AG04449 (cell line): ENCODE measurements around the gene KRT82.

Experiments used
- CTCF ChIA-PET: fragments of 350-600 bp; formaldehyde crosslinking; extraction: SDS; loops from one replicate; lab custom pipeline; 2021; ENCODE audit warnings: antibody characterized with exemption; lab: Yijun Ruan, JAX
- POLR2A ChIA-PET: fragments of 400-600, 350-600 bp; formaldehyde crosslinking; extraction: SDS; loops from one replicate; lab custom pipeline; 2020; ENCODE audit warnings: antibody characterized with exemption, inconsistent platforms; lab: Yijun Ruan, JAX
- DNase-seq: peaks from one replicate; pipeline ENCODE4 v3.0.0-alpha.2; 2010; ENCODE audit warnings: low read depth, low spot score
- H3K4me3 ChIP-seq: 2 replicates; pipeline ENCODE4 v1.5.1; 2011; ENCODE audit warnings: low read depth, mild to moderate bottlenecking, control low read depth, low read length
- TF ChIP-seq, protein P1 (sequence below): IDR thresholded peaks from one replicate; pipeline ENCODE4 v1.5.1; 2011; ENCODE audit warnings: mild to moderate bottlenecking, moderate library complexity, low read length, control low read depth, inconsistent platforms; ENCODE audit not compliant: insufficient read depth; ENCODE audit errors: missing control alignments

KRT82 gene

DNA sequence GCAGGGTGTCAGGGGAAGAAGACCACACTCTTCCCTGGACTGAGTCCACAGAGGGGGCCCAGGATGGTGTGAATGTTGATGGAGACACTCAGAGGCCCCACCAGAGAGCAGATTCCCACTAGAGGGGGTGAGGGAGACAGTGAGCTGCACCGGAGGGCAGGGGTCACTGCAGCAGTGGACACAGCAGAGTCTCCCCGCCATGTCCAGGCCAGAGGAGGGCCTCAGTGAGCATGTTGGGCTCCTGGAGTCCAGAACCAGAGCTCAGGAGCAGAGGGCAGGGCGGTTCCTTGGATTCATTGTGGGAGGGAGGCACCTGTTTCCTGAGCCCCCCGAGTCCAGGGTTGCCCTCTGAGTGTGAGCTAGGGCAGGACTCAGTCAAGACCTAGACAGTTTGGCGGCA is 1.8 kb upstream of the KRT82 start:
- ChIA-PET CTCF (no interaction called here), POLR2A (no interaction called here)
- DNase-seq = no peak
- TF ChIP-seq, protein P1, sequence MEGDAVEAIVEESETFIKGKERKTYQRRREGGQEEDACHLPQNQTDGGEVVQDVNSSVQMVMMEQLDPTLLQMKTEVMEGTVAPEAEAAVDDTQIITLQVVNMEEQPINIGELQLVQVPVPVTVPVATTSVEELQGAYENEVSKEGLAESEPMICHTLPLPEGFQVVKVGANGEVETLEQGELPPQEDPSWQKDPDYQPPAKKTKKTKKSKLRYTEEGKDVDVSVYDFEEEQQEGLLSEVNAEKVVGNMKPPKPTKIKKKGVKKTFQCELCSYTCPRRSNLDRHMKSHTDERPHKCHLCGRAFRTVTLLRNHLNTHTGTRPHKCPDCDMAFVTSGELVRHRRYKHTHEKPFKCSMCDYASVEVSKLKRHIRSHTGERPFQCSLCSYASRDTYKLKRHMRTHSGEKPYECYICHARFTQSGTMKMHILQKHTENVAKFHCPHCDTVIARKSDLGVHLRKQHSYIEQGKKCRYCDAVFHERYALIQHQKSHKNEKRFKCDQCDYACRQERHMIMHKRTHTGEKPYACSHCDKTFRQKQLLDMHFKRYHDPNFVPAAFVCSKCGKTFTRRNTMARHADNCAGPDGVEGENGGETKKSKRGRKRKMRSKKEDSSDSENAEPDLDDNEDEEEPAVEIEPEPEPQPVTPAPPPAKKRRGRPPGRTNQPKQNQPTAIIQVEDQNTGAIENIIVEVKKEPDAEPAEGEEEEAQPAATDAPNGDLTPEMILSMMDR = no peak
- H3K4me3 ChIP-seq = no peak overlapping the region

DNA sequence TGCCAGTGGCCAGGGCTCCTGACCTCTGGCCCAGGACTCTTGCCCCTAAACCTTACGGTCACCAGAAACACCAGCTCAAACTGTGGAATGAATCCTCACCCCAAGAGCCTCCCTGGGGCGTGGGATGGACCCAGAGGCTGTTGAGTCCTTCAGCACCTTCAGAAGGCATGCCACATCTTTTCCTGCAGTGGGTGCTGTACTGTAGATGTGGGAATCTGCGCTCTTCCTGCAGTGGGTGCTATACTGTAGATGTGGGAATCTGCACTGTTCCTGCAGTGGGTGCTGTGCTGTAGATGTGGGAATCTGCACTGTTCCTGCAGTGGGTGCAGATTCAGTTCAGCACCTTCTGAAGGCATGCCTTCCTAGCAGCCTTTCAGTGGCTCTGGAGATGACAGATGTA is 1.2 kb downstream of the KRT82 start:
- no peak for DNase-seq
- H3K4me3 ChIP-seq = no peak overlapping the region
- CTCF ChIA-PET = interaction anchor here (0.8 to 1.5 kb wide), 2 partner anchors 9 to 21 kb away, joined by 3 read pairs; no protein-coding TSS in a partner anchor
- POLR2A ChIA-PET = no interaction called here
- TF ChIP-seq, protein P1 = no peak

DNA sequence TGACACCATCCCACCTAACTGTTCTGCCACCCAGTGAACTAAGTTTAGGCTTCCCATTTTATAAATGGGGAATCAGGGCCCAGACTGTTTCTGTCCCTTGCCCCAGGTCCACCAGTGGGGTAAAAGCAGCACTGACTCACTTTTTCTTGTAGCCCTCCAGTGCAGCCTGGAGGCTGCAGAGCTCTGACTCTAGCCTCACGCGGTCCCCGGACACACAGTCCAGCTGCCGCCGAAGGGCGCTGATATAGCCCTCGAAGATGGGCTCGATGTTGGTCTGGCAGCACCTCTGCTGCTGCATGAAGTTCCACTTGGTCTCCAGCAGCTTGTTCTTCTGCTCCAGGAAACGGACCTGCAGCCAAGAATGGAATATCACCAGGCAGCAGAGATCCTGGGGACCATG is 2.6 kb downstream of the KRT82 start:
- CTCF ChIA-PET = interaction anchor here (0.7 to 1.8 kb wide), 5 partner anchors 12 to 481 kb away, joined by 3 to 6 read pairs (median 3); no protein-coding TSS in a partner anchor
- POLR2A ChIA-PET = no interaction called here

DNA sequence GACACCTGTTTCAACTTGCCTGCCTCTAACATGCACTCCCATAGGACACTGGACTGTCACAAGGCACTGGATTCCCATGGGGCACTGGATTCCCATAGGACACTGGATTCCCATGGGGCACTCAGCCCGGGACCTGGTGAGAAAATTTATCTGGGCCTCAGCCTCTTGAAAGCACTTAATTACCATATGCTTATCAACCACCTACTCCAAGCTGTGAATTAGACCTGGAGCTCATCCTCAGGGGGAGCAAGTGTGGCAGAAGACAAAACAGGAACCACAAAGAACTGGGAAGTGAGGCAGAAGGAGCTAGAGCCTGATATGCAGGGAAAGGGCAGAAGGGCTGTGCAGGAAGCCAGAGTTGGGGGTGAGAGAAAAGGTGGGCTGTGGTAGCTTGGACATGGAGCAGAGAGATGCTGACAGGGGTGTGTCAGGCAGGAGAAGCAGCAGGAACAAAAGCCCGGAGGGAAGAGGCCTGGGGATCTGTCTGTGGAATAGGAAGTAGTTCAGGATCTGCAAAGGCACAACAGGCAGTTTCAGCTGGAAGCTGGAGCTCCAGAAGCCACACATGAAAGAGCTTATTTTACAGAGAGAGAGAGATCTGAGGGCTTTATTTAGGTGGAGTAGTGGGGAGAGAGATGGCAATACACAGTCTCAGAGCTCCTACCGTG is 3.1 kb downstream of the KRT82 start:
- no peak for DNase-seq
- ChIA-PET CTCF (interaction anchor here (0.7 to 1.8 kb wide), 4 partner anchors 12 to 482 kb away, joined by 3 to 6 read pairs (median 4); no protein-coding TSS in a partner anchor), POLR2A (no interaction called here)
- TF ChIP-seq, protein P1 = no peak
- H3K4me3 ChIP-seq = no peak overlapping the region

More for the DNA sequence above, 2.6 kb downstream of the KRT82 start:
- H3K4me3 ChIP-seq = no peak overlapping the region
- TF ChIP-seq, protein P1 = no peak
- DNase-seq = no peak

DNA sequence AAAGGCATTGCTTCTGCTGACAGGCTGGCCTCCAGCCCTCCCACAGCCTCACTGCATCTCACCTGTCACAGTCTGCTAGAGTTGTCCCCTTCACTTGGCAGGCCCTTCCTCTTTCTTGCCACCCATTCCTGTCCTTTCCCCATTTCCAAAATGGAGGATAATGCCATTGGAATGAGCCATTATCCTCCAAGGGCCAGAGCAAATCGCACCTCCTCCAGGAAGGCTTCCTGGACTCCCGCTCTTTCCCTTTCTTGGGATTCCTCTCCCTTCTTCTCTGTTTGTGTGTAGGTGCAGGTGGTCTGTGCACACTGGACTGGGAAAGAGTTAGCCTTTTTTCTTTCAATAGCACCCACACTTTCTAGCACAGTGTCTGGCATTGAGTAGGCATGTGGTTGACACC is 3.8 kb downstream of the KRT82 start:
- ChIA-PET POLR2A (no interaction called here), CTCF (interaction anchor here (1.1 to 1.5 kb wide), 2 partner anchors 105 to 477 kb away, joined by 3 to 5 read pairs; no protein-coding TSS in a partner anchor)
- no peak overlapping the region for H3K4me3 ChIP-seq
- DNase-seq = no peak
- TF ChIP-seq, protein P1 = no peak

DNA sequence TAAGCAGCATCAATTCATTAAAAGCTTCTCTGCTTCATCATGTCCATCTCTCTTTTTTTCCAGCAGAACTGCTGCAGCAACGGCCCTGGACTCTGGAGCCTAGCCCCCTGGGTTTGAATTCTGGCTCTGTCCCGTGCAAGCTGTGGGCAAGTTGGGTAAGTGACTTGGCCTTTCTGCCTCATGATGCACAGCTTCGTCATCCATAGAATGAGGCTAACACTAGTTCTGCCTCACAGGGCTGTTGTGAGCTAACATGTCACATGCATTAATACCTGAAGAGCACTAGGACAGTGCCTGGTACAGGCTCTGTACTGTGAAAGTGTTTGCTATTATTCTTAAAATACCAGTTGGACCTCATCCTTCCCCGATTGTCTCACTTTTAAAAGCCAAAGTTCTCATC is 4.2 kb downstream of the KRT82 start:
- TF ChIP-seq, protein P1 = no peak
- no peak for DNase-seq
- no peak overlapping the region for H3K4me3 ChIP-seq
- ChIA-PET CTCF (interaction anchor here (1.0 to 1.5 kb wide), 4 partner anchors 10 to 482 kb away, joined by 3 to 6 read pairs (median 4); no protein-coding TSS in a partner anchor), POLR2A (no interaction called here)
